Esophagus squamous epithelium (tissue), 5 donors: ENCODE results near the gene ZNF710. TPM values are rescaled to one million over a fixed set of nuclear protein-coding genes. Genes with fewer than 3 reads are reported as not detected.

Experiments
- DNase-seq: peaks from one replicate; lab custom pipeline; 2025; lab: John Stamatoyannopoulos, UW
- H3K27ac ChIP-seq, 4 donors: fragments of 200-600 bp; sonication (generic); one replicate each; pipeline ENCODE4 v1.5.1; 2016 to 2019; ENCODE audit warnings: mild to moderate bottlenecking in 1 of 4
- H3K27me3 ChIP-seq, 4 donors: fragments of 200-600 bp; sonication (generic); 1 replicate in 3 of 4; 2 replicates in 1 of 4; pipeline versions ENCODE4 v1.5.1 to v1.6.0; 2017 to 2021; ENCODE audit warnings: antibody characterized with exemption in 1 of 4
- H3K36me3 ChIP-seq, 3 donors: fragments of 200-600 bp; sonication (generic); one replicate each; pipeline ENCODE4 v1.5.1; 2016 to 2019
- H3K4me1 ChIP-seq, 3 donors: fragments of 200-600 bp; sonication (generic); one replicate each; pipeline ENCODE4 v1.5.1; 2017 to 2019
- H3K4me3 ChIP-seq, 4 donors: fragments of 200-600 bp; sonication (generic); 1 replicate in 3 of 4; 2 replicates in 1 of 4; pipeline ENCODE4 v1.5.1; 2016 to 2019; ENCODE audit warnings: mild to moderate bottlenecking in 2 of 4, moderate library complexity in 1 of 4
- H3K9me3 ChIP-seq, 3 donors: fragments of 200-600 bp; sonication (generic); one replicate each; pipeline ENCODE4 v1.5.1; 2016 to 2019
- CTCF ChIP-seq, 6 experiments: fragments of 450-650 bp in 4 of 6; fragments of 200-600 bp in 2 of 6; sonication (generic) in 2 of 6; IDR thresholded peaks; one replicate each; pipeline ENCODE4 v1.5.1; 2016 to 2019; ENCODE audit warnings: antibody characterized with exemption in 6 of 6, mild to moderate bottlenecking in 4 of 6, moderate library complexity in 4 of 6
- POLR2A ChIP-seq, 4 donors: fragments of 450-650 bp; IDR thresholded peaks; one replicate each; pipeline ENCODE4 v1.6.1; 2017; ENCODE audit warnings: antibody characterized with exemption in 4 of 4, mild to moderate bottlenecking in 4 of 4, moderate library complexity in 3 of 4
- WGBS, 2 donors: methylation state at CpG; one replicate each; pipeline ENCODE4 v1.1.5; 2018; 5-methylcytosine and 5-hydroxymethylcytosine counted together
- intact Hi-C: fragments of 100-400 bp; cut with DNase I; formaldehyde crosslinking; loops from one replicate; pipeline ENCODE4 v1.15.0; 2022
- total RNA-seq, 4 donors: library from RNA; depleted of rRNA; stranded (reverse); fragments of >200 nt; gene quantifications; one replicate each; pipeline ENCODE4 v1.1.0, GENCODE V29; 2016
- donor health status: DM: yes; HTN: yes; CAD: no.

The ZNF710 gene
- total RNA-seq, 4 donors from 2014 or later = 15.1 to 27.4 (median 21.4) TPM

- peak; percentile 33 for DNase-seq
- no peak for TF ChIP-seq POLR2A (IDR thresholded peaks at IDR 0.05)
- TF ChIP-seq CTCF (IDR thresholded peaks at IDR 0.05) = peak; percentile 68 to 85 (median 80)
- no peaks in the 10 kb centered on the region for H3K27me3 ChIP-seq
- peaks cover 18 to 50% (median 23%) of the 10 kb centered on the region in 3 donors for H3K4me1 ChIP-seq
- peaks cover 14 to 78% (median 19%) of the 10 kb centered on the region in 3 donors for H3K36me3 ChIP-seq
- no peaks in the 10 kb centered on the region for H3K9me3 ChIP-seq
- 42 to 53% methylated on average over 5 of the region's 5 CpGs for WGBS, 2 donors
- no peak overlapping the region for H3K4me3 ChIP-seq
- intact Hi-C loops = loop anchor here (5.0 to 10.0 kb wide), 2 partner anchors 67 to 174 kb away; partner anchors contain the start of gene ZNF710
- H3K27ac ChIP-seq = peak overlapping the region in 1 of 4 donors; percentile 55
Observed at GRCh38 chr15:90071220-90071807, 70.2 kb downstream of the ZNF710 start.

- Histone ChIP-seq H3K27me3 (no peaks in the 10 kb centered on the region), H3K27ac (peak overlapping the region in 1 of 4 donors; percentile 14), H3K36me3 (peaks cover 8 to 76% (median 14%) of the 10 kb centered on the region in 3 donors), H3K4me3 (no peak overlapping the region), H3K4me1 (peaks cover 16 to 48% (median 22%) of the 10 kb centered on the region in 3 donors), H3K9me3 (no peaks in the 10 kb centered on the region)
- intact Hi-C loops = loop anchor here (5.0 to 10.0 kb wide), 2 partner anchors 68 to 176 kb away; partner anchors contain the start of gene ZNF710
- WGBS, 2 donors = 85 to 88% methylated on average over 4 to 8 of the region's 17 CpGs
- no peak for TF ChIP-seq CTCF (IDR thresholded peaks at IDR 0.05)
- no peak for TF ChIP-seq POLR2A (IDR thresholded peaks at IDR 0.05)
- no peak for DNase-seq
Observed at GRCh38 chr15:90072978-90073640, 72.0 kb downstream of the ZNF710 start.

- WGBS, 2 donors = 90 to 94% methylated on average over 11 to 12 of the region's 12 CpGs
- no peaks in the 10 kb centered on the region for H3K9me3 ChIP-seq
- intact Hi-C loops = loop anchor here (5.0 to 10.0 kb wide), 2 partner anchors 69 to 177 kb away; partner anchors contain the start of gene ZNF710
- H3K4me1 ChIP-seq = peaks cover 16 to 48% (median 22%) of the 10 kb centered on the region in 3 donors
- H3K27me3 ChIP-seq = no peaks in the 10 kb centered on the region
- no peak for DNase-seq
- H3K4me3 ChIP-seq = no peak overlapping the region
- TF ChIP-seq CTCF (IDR thresholded peaks at IDR 0.05) (no peak), POLR2A (IDR thresholded peaks at IDR 0.05) (no peak)
- peak overlapping the region in 1 of 4 donors; percentile 78 for H3K27ac ChIP-seq
- H3K36me3 ChIP-seq = peaks cover 7 to 76% (median 10%) of the 10 kb centered on the region in 3 donors
Observed at GRCh38 chr15:90074023-90074422, 72.9 kb downstream of the ZNF710 start.

GRCh38 chr15:90074916-90075315 is 73.8 kb downstream of the ZNF710 start:
- TF ChIP-seq POLR2A (IDR thresholded peaks at IDR 0.05) (no peak), CTCF (IDR thresholded peaks at IDR 0.05) (no peak)
- Histone ChIP-seq H3K36me3 (peaks cover 10 to 76% (median 16%) of the 10 kb centered on the region in 3 donors), H3K27me3 (no peaks in the 10 kb centered on the region), H3K4me1 (peaks cover 16 to 46% (median 22%) of the 10 kb centered on the region in 3 donors), H3K27ac (peak overlapping the region; percentile 78 to 83 (median 82)), H3K9me3 (no peaks in the 10 kb centered on the region), H3K4me3 (no peak overlapping the region)
- 62 to 78% methylated on average over 3 to 5 of the region's 5 CpGs for WGBS, 2 donors
- intact Hi-C loops = loop anchor here (5.0 to 10.0 kb wide), 2 partner anchors 70 to 178 kb away; partner anchors contain the start of gene ZNF710
- DNase-seq = no peak
